ENCODE results near the gene SLC9A9. TPM values are rescaled to one million over a fixed set of nuclear protein-coding genes. Genes with fewer than 3 reads are reported as not detected.

Gene SLC9A9
- total RNA-seq, 3 donors from 2014 or later (not counting 1 experiment from before 2014, with no cell fraction given) = 24.0 to 29.1 (median 27.2) TPM

- Mint-ChIP-seq H3K36me3 (no peaks in the 10 kb centered on the region), H3K4me3 (no peak overlapping the region)
- no peak for TF ChIP-seq CTCF (IDR thresholded peaks at IDR 0.05)
Observed at GRCh38 chr3:143486611-143487010, 361.7 kb downstream of the SLC9A9 start.

GRCh38 chr3:143484846-143485512 lies 363.3 kb downstream of the SLC9A9 start:
- WGBS (ENCODE audit: insufficient coverage) = 89% methylated on average over 2 of the region's 4 CpGs
- no peak overlapping the region for H3K27ac Mint-ChIP-seq

More at GRCh38 chr3:143486611-143487010, 361.7 kb downstream of the SLC9A9 start:
- Histone ChIP-seq H3K4me3 (ENCODE audit: low read length) (no peak overlapping the region), H3K36me3 (ENCODE audit: control insufficient read depth, insufficient read depth, low read length) (no peaks in the 10 kb centered on the region), H3K4me1 (ENCODE audit: control insufficient read depth, insufficient read depth, low read length) (no peaks in the 10 kb centered on the region), H3K9me3 (ENCODE audit: control insufficient read depth, insufficient read depth, low read length) (no peaks in the 10 kb centered on the region), H3K27me3 (ENCODE audit: control insufficient read depth, insufficient read depth, low read length) (no peaks in the 10 kb centered on the region), H3K27ac (ENCODE audit: low read length) (no peak overlapping the region)
- Mint-ChIP-seq H3K4me1 (no peaks in the 10 kb centered on the region), H3K27me3 (ENCODE audit: low read depth in 2 of 2) (no peaks in the 10 kb centered on the region), H3K27ac (no peak overlapping the region), H3K9me3 (no peaks in the 10 kb centered on the region)
- intact Hi-C loops (cut with micrococcal nuclease) = no loop called here
- ATAC-seq (no peak), DNase-seq (no peak)

GRCh38 chr3:143483214-143483613 lies 365.1 kb downstream of the SLC9A9 start:
- no peaks in the 10 kb centered on the region for H3K27me3 ChIP-seq (ENCODE audit: control insufficient read depth, insufficient read depth, low read length)
- H3K4me3 Mint-ChIP-seq = no peak overlapping the region
- H3K9me3 ChIP-seq (ENCODE audit: control insufficient read depth, insufficient read depth, low read length) = no peaks in the 10 kb centered on the region
- H3K27me3 Mint-ChIP-seq (ENCODE audit: low read depth in 2 of 2) = no peaks in the 10 kb centered on the region
- no peak for ATAC-seq
- DNase-seq = no peak
- H3K4me3 ChIP-seq (ENCODE audit: low read length) = no peak overlapping the region
- H3K36me3 ChIP-seq (ENCODE audit: control insufficient read depth, insufficient read depth, low read length) = no peaks in the 10 kb centered on the region
- no peak for TF ChIP-seq CTCF (IDR thresholded peaks at IDR 0.05)
- H3K27ac ChIP-seq (ENCODE audit: low read length) = no peak overlapping the region
- intact Hi-C loops (cut with micrococcal nuclease) = no loop called here
- H3K4me1 Mint-ChIP-seq = peaks cover 0 to 9% of the 10 kb centered on the region in 2 donors
- H3K27ac Mint-ChIP-seq = no peak overlapping the region
- H3K36me3 Mint-ChIP-seq = no peaks in the 10 kb centered on the region
- H3K4me1 ChIP-seq (ENCODE audit: control insufficient read depth, insufficient read depth, low read length) = no peaks in the 10 kb centered on the region
- no peaks in the 10 kb centered on the region for H3K9me3 Mint-ChIP-seq

More at GRCh38 chr3:143484846-143485512, 363.3 kb downstream of the SLC9A9 start:
- Histone ChIP-seq H3K27ac (ENCODE audit: low read length) (no peak overlapping the region), H3K36me3 (ENCODE audit: control insufficient read depth, insufficient read depth, low read length) (no peaks in the 10 kb centered on the region), H3K27me3 (ENCODE audit: control insufficient read depth, insufficient read depth, low read length) (no peaks in the 10 kb centered on the region), H3K9me3 (ENCODE audit: control insufficient read depth, insufficient read depth, low read length) (no peaks in the 10 kb centered on the region), H3K4me1 (ENCODE audit: control insufficient read depth, insufficient read depth, low read length) (no peaks in the 10 kb centered on the region), H3K4me3 (ENCODE audit: low read length) (no peak overlapping the region)
- ATAC-seq (no peak), DNase-seq (no peak)
- Mint-ChIP-seq H3K4me3 (no peak overlapping the region), H3K4me1 (peaks cover 0 to 4% of the 10 kb centered on the region in 2 donors), H3K27me3 (ENCODE audit: low read depth in 2 of 2) (no peaks in the 10 kb centered on the region), H3K36me3 (no peaks in the 10 kb centered on the region), H3K9me3 (no peaks in the 10 kb centered on the region)
- TF ChIP-seq CTCF (IDR thresholded peaks at IDR 0.05) = no peak
- intact Hi-C loops (cut with micrococcal nuclease) = no loop called here

Data from natural killer cell (primary cell).